Erythroblast (primary cell): ENCODE data around the gene MAN1C1.
"Not testable (repeated sequence)": the region's sequence is repeated elsewhere in the genome, so short reads cannot be mapped to it uniquely, and the experiment has no call there.

Experiments
- DNase-seq, 2 experiments: peaks; one replicate each; lab custom pipeline; 2025; lab: John Stamatoyannopoulos, UW
- GATA1 ChIP-seq: IDR thresholded peaks from 2 replicates; pipeline ENCODE4 v1.6.1; 2011; ENCODE audit warnings: low read depth, mild to moderate bottlenecking, control low read depth, low read length, moderate library complexity
- POLR2A ChIP-seq: IDR thresholded peaks from 2 replicates; pipeline ENCODE4 v1.6.1; 2011; ENCODE audit warnings: mild to moderate bottlenecking, low read length

Gene MAN1C1

GRCh38 chr1:25624604-25625003 is 8.0 kb downstream of the MAN1C1 start:
- DNase-seq, result no peak
- TF ChIP-seq POLR2A (no peak), GATA1 (no peak)

GRCh38 chr1:25626018-25626417 is 9.4 kb downstream of the MAN1C1 start:
- DNase-seq, result no peak
- TF ChIP-seq GATA1, result no peak
- no peak for TF ChIP-seq POLR2A

GRCh38 chr1:25628741-25629421 is 12.3 kb downstream of the MAN1C1 start:
- DNase-seq, result no peak

GRCh38 chr1:25629836-25630235 is 13.2 kb downstream of the MAN1C1 start:
- TF ChIP-seq POLR2A (no peak), GATA1 (no peak)
- DNase-seq, result no peak

More at GRCh38 chr1:25628741-25629421, 12.3 kb downstream of the MAN1C1 start:
- TF ChIP-seq GATA1, result no peak
- no peak for TF ChIP-seq POLR2A

GRCh38 chr1:25631750-25632485 is 15.3 kb downstream of the MAN1C1 start:
- no peak for TF ChIP-seq POLR2A
- no peak for TF ChIP-seq GATA1
- DNase-seq, result no peak

- no peak for TF ChIP-seq POLR2A
- TF ChIP-seq GATA1, result no peak
- no peak for DNase-seq
Observed at GRCh38 chr1:25634066-25634465, 17.5 kb downstream of the MAN1C1 start.

GRCh38 chr1:25634896-25635295 is 18.3 kb downstream of the MAN1C1 start:
- no peak for TF ChIP-seq GATA1
- no peak for TF ChIP-seq POLR2A
- DNase-seq, result no peak

- DNase-seq, result not testable (repeated sequence)
Observed at GRCh38 chr1:25636141-25636540, 19.6 kb downstream of the MAN1C1 start.

GRCh38 chr1:25640646-25641328 is 24.2 kb downstream of the MAN1C1 start:
- no peak for DNase-seq
- TF ChIP-seq POLR2A (no peak), GATA1 (no peak)

DNA sequence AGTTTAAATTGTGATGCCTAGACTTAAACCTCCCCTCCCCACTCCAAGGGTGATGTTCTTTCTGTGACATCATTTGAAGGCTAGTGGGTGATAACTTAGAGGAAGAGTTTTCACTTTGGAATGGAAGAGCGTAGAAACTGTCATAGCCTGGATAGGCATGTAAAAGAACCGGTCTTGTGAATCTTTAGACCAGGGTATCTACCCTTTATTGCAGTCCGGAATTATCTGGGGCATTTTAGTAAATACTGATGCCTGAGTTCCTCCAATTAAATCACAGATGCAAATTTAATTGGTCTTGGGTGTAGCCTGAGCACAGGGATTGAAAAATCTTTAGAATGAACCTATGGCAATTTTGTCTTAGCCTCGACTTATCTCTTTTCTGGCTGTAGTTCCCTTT is 24.7 kb downstream of the MAN1C1 start:
- TF ChIP-seq GATA1, result no peak
- TF ChIP-seq POLR2A, result no peak
- no peak for DNase-seq

- DNase-seq, result no peak
- TF ChIP-seq POLR2A (no peak), GATA1 (no peak)
Observed at GRCh38 chr1:25641931-25642573, 25.5 kb downstream of the MAN1C1 start.

DNA sequence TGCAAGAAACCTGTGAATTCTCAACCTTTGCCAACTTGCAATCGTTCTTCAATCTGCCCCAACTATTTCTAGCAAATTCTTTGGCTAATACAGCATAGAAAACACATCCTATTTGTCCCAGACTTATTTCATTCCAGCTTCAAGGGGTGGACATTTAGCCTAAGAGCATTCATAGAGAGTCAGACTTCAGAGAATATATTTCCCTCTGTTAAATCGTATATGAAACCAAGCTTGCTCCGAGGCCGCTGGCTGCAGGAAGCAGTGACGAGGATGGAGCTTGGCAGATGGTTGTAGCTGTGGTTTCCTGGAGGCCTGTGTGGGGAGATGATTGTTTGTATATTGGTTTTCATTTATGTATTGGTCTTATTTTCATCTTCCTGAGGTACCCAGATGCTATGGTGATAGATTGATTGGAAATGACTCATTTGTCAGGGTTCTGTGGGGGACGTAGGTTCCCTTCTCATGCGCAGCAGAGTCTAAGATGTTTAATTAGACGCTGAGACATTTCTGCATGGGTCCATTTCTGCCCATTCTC is 26.1 kb downstream of the MAN1C1 start:
- no peak for TF ChIP-seq GATA1
- TF ChIP-seq POLR2A, result no peak
- DNase-seq, result no peak

DNA sequence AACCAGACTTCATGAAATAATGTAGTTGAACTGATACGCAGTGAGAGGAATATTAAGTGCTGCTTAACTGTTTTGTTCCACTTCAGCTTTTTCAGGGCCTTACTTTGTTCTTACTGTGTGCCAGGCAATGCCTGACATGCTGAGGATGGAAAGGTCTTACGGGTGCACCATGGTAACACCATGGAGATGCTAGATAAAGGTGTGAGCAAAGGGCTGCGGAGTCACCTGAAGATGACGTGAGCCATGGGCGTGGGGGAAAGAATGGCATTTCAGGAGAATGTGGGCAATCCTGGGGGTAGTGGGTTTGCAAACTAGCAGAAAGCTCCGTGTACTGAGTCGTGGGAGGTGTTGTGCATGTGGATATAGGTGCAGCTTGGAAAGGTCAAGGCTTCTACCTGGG is 27.3 kb downstream of the MAN1C1 start:
- no peak for DNase-seq

More for the DNA sequence above, 27.3 kb downstream of the MAN1C1 start:
- TF ChIP-seq POLR2A, result no peak
- TF ChIP-seq GATA1, result no peak
